Effector memory CD4-positive, alpha-beta T cell (primary cell): ENCODE results near the gene ACSL3.

Experiments used
- DNase-seq, 3 donors: peaks; one replicate each; pipeline ENCODE4 v3.0.0-alpha.2; 2020
- H3K27ac ChIP-seq: 2 replicates; pipeline ENCODE4 v1.7.0; 2013; ENCODE audit warnings: mild to moderate bottlenecking, low read length, moderate library complexity; ENCODE audit not compliant: insufficient read depth, poor library complexity, severe bottlenecking
- H3K27me3 ChIP-seq: replicated peaks from 2 replicates; pipeline ENCODE4 v1.7.0; 2013; ENCODE audit warnings: mild to moderate bottlenecking, low read length; ENCODE audit not compliant: insufficient read depth, control insufficient read depth, poor library complexity, severe bottlenecking
- H3K36me3 ChIP-seq: 2 replicates; pipeline ENCODE4 v1.7.0; 2013; ENCODE audit warnings: mild to moderate bottlenecking, low read length, moderate library complexity; ENCODE audit not compliant: control insufficient read depth, insufficient read depth
- H3K4me1 ChIP-seq: 2 replicates; pipeline ENCODE4 v1.7.0; 2013; ENCODE audit warnings: low read length, mild to moderate bottlenecking; ENCODE audit not compliant: control insufficient read depth, insufficient read depth, poor library complexity, severe bottlenecking
- H3K4me3 ChIP-seq: 2 replicates; pipeline ENCODE4 v1.7.0; 2013; ENCODE audit warnings: low read length, low read depth, mild to moderate bottlenecking; ENCODE audit not compliant: insufficient read depth, poor library complexity, severe bottlenecking
- H3K9me3 ChIP-seq: 2 replicates; pipeline ENCODE4 v1.7.0; 2013; ENCODE audit warnings: mild to moderate bottlenecking, low read length, moderate library complexity; ENCODE audit not compliant: control insufficient read depth

Gene ACSL3

DNA sequence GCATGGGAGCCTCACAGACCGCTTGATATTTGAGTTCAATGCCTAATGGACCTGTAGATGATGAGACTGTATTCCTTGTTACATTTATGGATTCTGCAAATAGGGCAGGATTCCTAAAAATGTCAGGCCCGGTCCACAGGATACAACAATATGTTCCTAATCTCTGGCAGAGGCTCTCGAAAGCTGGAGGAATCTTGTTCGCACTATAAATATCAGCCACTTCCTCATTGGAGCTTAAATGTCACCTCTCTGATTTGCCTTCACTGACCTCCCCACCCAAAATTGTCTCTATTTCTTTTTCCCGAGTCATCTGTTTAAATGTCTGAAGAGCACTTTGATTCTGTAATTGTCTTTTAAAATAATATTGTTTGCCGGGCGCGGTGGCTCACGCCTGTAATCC is 12.0 kb upstream of the ACSL3 start:
- Histone ChIP-seq H3K27ac (no peak overlapping the region), H3K4me1 (no peaks in the 10 kb centered on the region), H3K27me3 (peaks cover 4% of the 10 kb centered on the region), H3K4me3 (no peak overlapping the region), H3K9me3 (no peaks in the 10 kb centered on the region), H3K36me3 (no peaks in the 10 kb centered on the region)
- no peak for DNase-seq

DNA sequence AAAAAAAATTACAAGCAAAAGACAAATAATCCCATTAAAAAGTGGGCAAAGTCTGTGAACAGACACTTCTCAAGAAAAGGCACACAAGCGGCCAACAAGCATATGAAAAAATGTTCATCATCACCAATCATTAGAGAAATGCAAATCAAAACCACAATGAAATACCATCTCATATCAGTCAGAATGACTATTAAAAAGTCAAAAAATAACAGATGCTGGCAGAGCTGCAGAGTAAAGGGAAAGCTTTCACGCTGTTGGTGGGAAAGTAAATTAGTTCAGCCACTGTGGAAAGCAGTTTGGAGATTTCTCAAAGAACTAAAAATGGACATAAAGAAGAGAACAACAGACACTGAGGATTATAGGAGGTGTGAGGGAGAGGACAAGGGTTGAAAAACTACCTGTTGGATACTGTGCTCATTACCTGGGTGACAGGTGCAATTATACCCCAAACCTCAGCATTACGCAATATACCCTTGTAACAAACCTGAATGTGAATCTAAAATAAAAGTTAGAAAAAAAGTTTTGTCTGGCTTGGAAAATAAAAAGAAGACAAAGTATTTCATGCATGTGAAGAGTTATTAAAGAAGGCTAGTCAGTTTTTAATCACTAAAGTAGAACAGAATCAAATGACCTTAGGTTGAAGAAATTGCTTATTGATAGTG is 8.7 kb upstream of the ACSL3 start:
- H3K27ac ChIP-seq, result no peak overlapping the region
- H3K4me3 ChIP-seq, result no peak overlapping the region
- H3K36me3 ChIP-seq, result no peaks in the 10 kb centered on the region
- no peaks in the 10 kb centered on the region for H3K27me3 ChIP-seq
- no peaks in the 10 kb centered on the region for H3K4me1 ChIP-seq
- DNase-seq, result no peak
- H3K9me3 ChIP-seq, result no peaks in the 10 kb centered on the region

DNA sequence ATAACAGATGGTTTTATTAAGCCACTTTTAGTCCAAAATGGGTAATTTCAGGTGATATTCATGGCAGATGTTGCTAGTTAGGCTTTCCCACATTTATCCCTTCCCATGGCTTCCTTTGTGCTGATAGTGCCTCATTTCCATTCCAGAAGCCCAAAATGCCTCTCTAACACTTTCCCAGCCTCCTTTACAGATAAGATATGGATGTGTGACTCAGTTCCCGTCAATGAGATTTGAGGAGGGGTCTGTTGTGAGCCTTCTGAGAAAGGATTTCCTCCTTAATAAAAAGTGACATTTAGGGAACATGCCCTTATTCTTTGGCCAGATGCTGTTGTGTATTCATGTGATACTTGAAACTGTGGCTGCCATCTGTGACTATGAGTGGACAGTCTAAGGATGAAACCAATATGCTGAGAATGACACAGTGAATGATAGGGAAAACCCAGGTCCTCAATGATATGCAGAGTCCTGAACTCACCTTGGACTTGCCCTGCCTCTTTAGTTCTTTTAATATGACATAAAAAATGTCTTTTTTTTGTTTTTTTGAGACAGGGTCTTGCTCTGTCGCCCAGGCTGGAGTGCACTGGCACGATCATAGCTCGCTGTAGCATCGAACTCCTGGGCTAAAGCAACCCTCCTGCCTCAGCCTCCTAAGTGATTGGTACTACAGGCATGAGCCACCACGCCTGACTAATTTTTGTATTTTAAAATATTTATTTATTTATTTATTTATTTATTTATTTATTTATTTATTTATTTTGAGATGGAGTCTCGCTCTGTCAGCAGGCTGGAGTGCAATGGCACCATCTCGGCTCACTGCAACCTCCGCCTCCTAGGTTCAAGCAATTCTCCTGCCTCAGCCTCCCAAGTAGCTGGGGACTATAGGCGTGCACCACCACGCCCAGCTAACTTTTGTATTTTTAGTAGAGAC is 5.8 kb upstream of the ACSL3 start:
- Histone ChIP-seq H3K9me3 (no peaks in the 10 kb centered on the region), H3K27me3 (no peaks in the 10 kb centered on the region), H3K4me1 (no peaks in the 10 kb centered on the region), H3K36me3 (no peaks in the 10 kb centered on the region), H3K4me3 (no peak overlapping the region), H3K27ac (no peak overlapping the region)
- no peak for DNase-seq

DNA sequence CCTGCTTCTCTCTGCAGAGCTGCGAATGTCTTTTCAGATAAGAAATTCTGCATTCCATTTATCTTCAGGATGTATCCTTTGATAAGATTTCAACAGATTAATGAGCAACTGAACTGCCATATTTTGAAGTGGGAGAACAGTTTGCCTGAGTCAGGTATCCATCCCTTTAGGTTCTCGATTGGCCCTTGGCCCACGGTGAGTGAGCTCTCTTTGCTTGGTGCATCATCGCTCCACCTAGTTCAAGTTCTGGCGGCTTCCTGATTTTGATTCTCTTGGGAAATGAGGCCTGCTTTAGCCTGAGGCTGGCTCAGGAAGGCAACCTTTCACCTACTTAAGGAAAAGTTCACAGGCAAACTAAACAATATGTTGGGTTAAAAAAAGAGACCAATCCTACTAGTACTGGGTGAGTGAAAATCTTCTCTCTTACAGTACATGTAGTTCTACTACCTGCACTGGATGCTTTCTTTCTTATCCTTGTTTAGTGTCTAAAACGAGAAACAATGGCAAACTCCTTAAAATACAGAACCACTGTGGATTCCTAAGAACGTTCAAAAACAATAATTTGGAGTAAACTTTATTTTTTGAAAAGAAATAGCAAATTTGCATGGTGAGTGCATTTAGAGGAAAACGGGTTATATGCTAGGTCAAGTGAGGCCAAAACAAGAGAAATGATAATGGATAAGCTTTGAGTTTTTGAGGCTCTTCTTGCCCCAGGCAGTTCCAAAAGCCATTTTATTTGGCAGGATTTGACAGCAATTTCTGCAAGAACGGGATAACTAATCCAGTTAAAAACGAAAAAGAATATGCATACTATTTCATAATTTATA is 837 bp upstream of the ACSL3 start:
- peak overlapping the region; percentile 75 for H3K4me3 ChIP-seq
- H3K27me3 ChIP-seq, result no peaks in the 10 kb centered on the region
- no peaks in the 10 kb centered on the region for H3K9me3 ChIP-seq
- H3K27ac ChIP-seq, result peak overlapping the region; percentile 76
- no peak for DNase-seq
- H3K4me1 ChIP-seq, result peaks cover 14% of the 10 kb centered on the region
- no peaks in the 10 kb centered on the region for H3K36me3 ChIP-seq

DNA sequence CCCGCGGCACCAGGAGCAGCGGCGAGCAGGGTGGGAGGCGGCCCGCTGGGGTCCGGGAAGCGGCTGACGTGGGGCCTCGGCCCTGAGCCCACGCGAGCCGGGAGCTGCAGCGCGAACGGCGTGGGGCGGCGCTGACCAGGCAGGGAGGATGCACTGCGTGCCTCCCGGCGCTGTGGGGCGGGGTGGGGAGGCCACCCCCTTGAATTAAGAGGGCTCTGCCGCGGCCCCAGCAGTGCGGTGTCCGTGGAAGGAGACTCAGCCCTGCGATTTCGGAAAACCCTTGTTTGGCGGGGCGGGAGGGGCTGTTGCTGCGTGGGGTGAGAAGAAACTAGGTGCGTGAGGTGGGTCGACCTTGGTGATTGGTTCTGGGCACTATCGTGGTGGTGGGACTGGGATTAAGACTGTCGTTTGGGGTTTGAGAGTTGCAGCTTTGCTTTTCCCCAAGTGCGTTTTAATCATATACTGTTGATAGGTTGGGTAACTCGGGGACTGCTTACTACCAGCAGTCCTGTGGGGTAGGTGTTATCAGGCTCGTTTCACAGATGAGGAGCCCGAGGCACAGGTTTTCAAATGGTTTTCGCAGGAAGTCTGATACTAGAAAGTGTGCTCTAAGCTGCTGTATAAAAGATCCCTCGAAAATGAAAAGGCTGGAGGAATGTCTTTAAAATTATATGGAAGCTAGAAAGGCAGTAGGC is 722 bp downstream of the ACSL3 start:
- Histone ChIP-seq H3K4me1 (peaks cover 14% of the 10 kb centered on the region), H3K36me3 (no peaks in the 10 kb centered on the region), H3K9me3 (no peaks in the 10 kb centered on the region), H3K27ac (peak overlapping the region; percentile 76), H3K4me3 (peak overlapping the region; percentile 75), H3K27me3 (no peaks in the 10 kb centered on the region)
- DNase-seq, result peak; percentile 11 to 24 (median 14)

DNA sequence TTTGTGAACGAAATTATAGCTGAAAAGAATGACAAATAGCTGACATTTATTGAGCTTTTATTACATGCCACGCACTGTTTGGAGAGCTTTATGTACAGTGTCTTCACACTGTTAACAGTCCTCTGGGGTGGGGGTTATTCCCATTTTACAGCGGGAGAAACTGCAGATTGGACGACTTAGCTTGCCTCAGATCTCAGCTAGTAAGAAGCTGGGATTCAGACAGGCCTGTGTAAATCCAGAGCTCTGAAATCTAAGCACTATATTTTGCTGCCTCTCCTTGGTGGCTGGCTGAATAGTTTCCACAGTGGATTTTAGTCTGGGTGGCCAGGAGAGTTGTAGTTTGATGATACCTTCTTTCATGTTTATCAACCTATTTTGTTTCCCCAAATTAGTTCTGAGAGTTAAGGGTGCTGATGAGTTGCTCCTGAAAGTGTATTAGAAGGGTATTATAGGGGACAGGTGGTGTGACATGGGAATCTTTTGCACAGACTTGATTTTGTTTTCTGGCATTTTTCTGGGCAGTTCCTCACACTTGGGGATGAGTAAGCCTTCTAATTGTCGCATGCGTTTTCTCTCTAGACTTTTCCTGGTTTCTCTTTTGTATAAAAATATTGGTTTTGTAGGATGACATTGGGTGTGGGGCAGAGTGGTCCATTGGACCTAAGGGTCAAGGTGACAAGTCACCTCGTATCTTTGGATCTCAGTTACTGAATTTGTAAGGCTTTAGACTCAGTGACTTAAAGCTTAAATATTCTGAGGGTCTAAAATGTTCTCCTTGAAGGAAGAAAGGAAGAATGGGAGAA is 1.5 kb downstream of the ACSL3 start:
- H3K27me3 ChIP-seq, result no peaks in the 10 kb centered on the region
- no peaks in the 10 kb centered on the region for H3K36me3 ChIP-seq
- H3K27ac ChIP-seq, result no peak overlapping the region
- peaks cover 14% of the 10 kb centered on the region for H3K4me1 ChIP-seq
- no peak for DNase-seq
- peak overlapping the region; percentile 75 for H3K4me3 ChIP-seq
- no peaks in the 10 kb centered on the region for H3K9me3 ChIP-seq

DNA sequence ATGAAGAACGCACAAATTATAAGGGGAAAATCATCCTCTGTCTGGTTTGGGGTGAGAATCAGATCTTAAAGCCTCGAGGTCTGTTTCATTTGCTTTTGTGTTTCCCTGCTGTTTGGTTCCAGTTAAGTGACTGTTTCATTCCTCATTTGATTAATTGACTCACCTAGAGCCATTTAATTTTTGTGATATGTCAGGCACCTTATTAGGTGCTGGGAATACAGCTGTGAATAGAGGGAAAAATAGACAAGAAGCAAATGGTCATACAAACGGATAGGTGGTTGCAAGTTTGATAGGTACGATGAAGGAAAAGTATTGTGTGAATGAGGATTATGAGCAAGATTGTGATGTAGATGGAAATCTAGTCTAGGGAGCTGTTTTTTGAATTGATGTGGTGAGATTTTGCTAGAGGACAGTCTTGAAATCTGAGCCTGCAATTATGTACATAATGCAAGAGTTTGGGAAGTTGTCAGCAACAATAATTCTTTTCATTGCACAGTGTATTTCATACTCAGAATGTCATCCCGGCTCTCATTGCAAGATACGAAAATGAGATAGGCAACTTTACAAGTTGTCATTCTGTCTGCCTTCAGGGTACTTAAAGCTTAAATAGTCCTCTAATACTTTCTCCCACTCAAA is 2.2 kb downstream of the ACSL3 start:
- H3K27me3 ChIP-seq, result no peaks in the 10 kb centered on the region
- no peaks in the 10 kb centered on the region for H3K9me3 ChIP-seq
- no peak overlapping the region for H3K27ac ChIP-seq
- peaks cover 14% of the 10 kb centered on the region for H3K4me1 ChIP-seq
- no peak for DNase-seq
- H3K4me3 ChIP-seq, result no peak overlapping the region
- H3K36me3 ChIP-seq, result no peaks in the 10 kb centered on the region

DNA sequence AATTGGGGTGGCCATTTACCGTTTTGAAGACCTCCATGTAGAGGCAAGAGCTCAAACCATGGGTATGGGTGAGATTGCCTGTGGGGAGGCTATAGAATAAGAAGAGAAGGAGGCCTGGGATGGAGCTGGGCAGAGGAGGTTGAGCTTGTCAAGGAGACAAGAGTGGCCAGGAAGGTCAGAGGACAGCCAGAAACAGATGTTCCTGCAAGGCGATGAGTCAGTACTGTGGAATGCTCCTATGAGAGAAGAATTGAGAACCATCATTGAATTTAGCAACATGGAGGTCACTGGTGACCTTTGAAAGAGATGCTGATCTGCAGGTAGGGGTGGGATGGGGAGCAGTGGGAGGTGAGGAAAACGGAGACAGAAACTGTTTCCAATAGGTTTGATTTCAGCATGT is 3.5 kb downstream of the ACSL3 start:
- no peak for DNase-seq
- Histone ChIP-seq H3K4me3 (no peak overlapping the region), H3K27me3 (no peaks in the 10 kb centered on the region), H3K9me3 (no peaks in the 10 kb centered on the region), H3K4me1 (peaks cover 14% of the 10 kb centered on the region), H3K27ac (no peak overlapping the region), H3K36me3 (no peaks in the 10 kb centered on the region)

DNA sequence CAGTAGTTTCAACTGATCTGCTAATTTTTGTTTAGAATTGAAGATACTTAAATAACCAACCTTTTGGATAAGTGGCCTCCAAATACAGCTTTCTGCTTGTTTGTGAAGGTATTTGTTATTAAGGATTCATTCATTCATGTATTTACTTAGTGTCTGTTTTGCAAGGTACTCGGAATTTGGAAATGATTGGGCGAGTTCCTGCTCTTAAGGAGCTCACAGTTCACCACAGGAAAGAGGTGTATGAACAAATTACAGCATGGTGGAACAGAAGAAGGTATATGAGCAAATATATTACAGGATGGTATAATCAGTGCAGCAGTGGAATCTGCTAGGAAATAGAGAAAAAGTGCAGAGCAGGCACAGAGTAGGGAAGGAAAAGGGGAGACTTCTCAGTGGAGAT is 4.5 kb downstream of the ACSL3 start:
- Histone ChIP-seq H3K36me3 (no peaks in the 10 kb centered on the region), H3K27me3 (no peaks in the 10 kb centered on the region), H3K27ac (no peak overlapping the region), H3K9me3 (no peaks in the 10 kb centered on the region), H3K4me3 (no peak overlapping the region), H3K4me1 (peaks cover 14% of the 10 kb centered on the region)
- DNase-seq, result no peak
